Lower leg skin (tissue), 3 donors: ENCODE results near the gene STRIP1.

Experiments
- POLR2A ChIP-seq, 2 donors: fragments of 450-650 bp; IDR thresholded peaks; one replicate each; pipeline ENCODE4 v1.6.1; 2016 to 2017; ENCODE audit warnings: antibody characterized with exemption in 2 of 2, mild to moderate bottlenecking in 1 of 2, moderate library complexity in 1 of 2
- TF ChIP-seq, protein P1 (sequence below), 3 donors: fragments of 450-650 bp; IDR thresholded peaks; one replicate each; pipeline ENCODE4 v1.5.1; 2016; ENCODE audit warnings: antibody characterized with exemption in 3 of 3, mild to moderate bottlenecking in 3 of 3, moderate library complexity in 2 of 3

DNA sequence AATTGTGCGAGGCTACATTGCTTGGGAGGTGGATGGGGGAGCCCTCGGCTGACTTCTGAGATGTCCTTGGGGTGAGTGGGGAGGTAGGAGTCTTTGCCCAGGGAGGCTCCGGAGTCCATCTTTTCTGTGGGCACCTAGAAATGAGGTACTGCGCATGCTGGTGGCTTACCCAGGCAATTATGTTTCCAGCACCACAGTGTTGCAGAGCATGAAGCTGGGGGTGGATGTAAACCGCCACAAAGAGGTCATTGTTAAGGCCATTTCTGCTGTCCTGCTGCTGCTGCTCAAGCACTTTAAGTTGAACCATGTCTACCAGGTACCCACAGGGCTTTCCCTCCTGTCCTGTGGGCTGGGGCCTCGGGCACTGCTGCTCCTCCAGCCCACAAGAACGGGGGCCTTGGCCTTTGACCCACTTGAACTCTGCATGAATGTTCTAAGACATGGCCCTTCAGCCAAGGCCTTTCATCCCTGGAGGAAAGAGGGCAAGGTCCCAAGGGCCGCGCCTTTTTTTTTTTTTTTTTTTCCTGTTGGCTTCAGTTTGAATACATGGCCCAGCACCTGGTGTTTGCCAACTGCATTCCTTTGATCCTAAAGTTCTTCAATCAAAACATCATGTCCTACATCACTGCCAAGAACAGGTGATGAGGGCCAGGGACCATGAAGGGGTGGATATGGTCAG, 14.6 kb downstream of the STRIP1 start:
- TF ChIP-seq, protein P1, sequence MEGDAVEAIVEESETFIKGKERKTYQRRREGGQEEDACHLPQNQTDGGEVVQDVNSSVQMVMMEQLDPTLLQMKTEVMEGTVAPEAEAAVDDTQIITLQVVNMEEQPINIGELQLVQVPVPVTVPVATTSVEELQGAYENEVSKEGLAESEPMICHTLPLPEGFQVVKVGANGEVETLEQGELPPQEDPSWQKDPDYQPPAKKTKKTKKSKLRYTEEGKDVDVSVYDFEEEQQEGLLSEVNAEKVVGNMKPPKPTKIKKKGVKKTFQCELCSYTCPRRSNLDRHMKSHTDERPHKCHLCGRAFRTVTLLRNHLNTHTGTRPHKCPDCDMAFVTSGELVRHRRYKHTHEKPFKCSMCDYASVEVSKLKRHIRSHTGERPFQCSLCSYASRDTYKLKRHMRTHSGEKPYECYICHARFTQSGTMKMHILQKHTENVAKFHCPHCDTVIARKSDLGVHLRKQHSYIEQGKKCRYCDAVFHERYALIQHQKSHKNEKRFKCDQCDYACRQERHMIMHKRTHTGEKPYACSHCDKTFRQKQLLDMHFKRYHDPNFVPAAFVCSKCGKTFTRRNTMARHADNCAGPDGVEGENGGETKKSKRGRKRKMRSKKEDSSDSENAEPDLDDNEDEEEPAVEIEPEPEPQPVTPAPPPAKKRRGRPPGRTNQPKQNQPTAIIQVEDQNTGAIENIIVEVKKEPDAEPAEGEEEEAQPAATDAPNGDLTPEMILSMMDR (IDR thresholded peaks at IDR 0.05) = no peak
- TF ChIP-seq POLR2A (IDR thresholded peaks at IDR 0.05) = no peak
